GM12892 (cell line): ENCODE data around the gene DDX18.

Source experiments
- POLR2A ChIP-seq: IDR thresholded peaks from 2 replicates; pipeline ENCODE4 v1.6.1; 2011; ENCODE audit warnings: low read depth, low read length, control low read depth
- POLR2AphosphoS5 ChIP-seq: IDR thresholded peaks from 2 replicates; pipeline ENCODE4 v1.6.1; 2011; ENCODE audit warnings: low read depth, low read length, control low read depth
- TAF1 ChIP-seq: IDR thresholded peaks from 2 replicates; pipeline ENCODE4 v1.6.1; 2011; ENCODE audit warnings: low read depth, mild to moderate bottlenecking, control low read depth, low read length, borderline replicate concordance

- no peak for TF ChIP-seq POLR2A
- no peak for TF ChIP-seq POLR2AphosphoS5
- TF ChIP-seq TAF1, result no peak
Observed at GRCh38 chr2:117879003-117879402, 64.5 kb downstream of the DDX18 start.
